NK-92 treated with Interleukin-12 subunit alpha and Interleukin-12 subunit beta, amount 100 ng/mL, for 24 hours (cell line): ENCODE measurements around the gene DIDO1.
"Not testable (repeated sequence)": the region's sequence is repeated elsewhere in the genome, so short reads cannot be mapped to it uniquely, and the experiment has no call there.

Experiments used
- DNase-seq: peaks from one replicate; lab custom pipeline; 2025; lab: John Stamatoyannopoulos, UW

The DIDO1 gene

DNA sequence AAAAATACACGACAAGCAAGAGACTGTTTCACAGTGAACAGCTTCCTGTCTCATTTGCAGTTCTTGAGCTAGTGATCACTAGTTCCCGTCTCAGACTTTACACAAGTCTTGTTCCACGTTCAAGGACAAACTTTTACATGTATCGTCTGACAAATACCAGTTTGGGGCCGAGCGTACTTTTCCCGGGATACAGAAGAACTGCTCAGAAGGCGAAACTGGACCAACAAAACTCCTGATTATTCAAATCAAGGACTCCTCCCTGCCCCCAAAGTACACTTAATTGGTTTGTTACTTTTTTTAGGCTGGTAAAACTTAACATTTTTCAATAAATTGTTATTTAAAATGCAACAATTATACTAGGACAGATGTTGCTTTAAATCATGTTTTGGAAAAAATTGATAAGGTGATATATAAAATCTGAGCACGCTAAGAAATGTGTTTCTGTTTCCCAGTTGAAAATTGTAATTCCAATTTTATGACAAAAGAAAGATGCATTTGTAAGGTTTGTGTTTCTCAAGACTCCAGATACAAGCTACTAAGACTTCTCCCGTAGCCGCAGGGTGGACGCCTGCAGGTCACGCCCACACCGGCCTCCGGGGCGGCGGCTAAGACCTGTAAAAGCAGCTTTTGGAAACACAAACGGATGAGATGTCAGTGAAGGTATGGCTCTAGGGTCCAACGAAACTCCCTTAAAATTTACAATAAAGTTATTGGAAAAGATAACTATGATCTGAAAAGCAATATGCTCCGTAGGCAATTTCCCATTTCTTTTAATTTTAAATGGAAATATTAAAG is 47.9 kb downstream of the DIDO1 start:
- DNase-seq = no peak

GRCh38 chr20:62876902-62877816 is 49.1 kb downstream of the DIDO1 start:
- no peak for DNase-seq

DNA sequence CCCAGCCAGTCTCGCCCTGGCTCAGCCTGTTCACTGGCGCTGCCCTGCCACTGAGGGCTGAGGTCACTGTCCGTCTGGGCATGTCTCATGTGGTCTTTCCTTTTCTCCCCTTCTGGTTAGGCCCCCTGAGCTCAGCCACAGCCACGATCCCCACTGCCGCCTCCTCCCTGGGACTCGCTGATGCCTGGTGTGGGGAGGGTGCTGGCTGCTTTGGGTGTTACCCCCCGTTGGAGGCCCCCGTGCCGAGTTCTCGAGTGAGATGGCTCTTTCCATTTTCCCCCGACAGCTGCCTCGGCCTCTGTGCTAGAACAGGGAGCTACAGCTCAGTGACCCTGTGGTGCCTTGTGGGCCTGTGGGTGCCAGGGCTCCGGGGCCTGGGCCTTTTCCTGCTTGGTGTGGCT is 49.8 kb downstream of the DIDO1 start:
- DNase-seq = no peak

DNA sequence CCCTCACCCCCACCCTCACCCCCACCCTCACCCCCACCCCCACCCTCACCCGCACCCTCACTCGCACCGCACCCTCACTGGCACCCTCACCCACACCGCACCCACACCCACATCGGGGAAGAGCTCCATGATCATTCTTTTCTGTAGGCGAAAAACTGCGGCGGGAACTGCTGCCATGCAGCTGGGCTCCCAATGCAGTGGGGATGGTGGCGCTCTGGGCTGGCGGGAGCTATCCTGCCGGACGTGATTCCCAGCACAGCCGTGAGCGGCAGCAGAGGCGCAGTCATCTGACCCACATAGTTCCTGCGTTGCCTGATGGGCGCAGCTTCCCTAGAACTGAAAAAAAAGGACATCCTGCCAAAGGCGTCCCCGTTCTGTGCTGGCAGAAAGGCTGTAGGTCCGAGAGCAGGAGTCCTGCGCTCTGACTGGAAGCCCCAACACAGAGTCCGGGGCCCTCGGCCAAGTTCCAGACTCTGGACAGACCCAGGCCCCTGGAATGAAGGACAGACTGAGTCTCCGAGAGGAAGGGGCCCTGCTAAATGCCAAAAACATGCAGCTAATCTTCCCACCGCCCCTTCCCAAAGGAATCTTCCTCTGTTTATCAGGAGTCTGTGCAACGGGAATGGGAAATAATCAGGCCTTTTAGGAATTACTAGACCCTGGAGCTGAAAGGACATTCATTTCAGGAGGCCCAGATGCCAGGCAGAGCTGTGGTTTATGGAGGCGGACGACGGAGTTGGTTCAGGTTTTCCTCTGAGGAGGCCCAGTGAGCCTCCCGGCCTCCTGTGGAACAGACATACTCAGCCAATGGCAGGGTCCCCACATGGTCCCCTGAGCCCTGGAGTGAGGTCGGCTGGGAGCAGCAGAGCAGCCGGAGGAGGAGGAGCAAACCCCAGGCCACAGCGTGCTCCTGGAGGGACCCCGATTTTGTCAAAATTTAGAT is 50.6 kb downstream of the DIDO1 start:
- no peak for DNase-seq

DNA sequence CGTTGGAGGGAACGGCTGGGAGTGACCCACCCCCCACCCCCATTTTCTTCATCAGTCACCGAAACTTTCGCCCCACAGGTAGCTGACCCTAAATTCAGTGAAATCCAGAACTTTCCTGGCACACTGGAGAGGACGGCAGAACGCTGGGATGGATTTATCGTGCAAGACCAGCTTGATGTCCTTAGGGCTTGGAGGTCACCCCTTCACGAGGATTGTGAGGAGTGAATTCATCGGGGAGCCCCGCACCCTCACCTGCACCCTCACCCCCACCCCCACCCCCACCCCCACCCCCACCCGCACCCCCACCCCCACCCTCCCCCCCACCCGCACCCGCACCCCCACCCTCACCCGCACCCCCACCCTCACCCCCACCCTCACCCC is 51.4 kb downstream of the DIDO1 start:
- no peak for DNase-seq

GRCh38 chr20:62873681-62874031 is 52.6 kb downstream of the DIDO1 start:
- not testable (repeated sequence) for DNase-seq

DNA sequence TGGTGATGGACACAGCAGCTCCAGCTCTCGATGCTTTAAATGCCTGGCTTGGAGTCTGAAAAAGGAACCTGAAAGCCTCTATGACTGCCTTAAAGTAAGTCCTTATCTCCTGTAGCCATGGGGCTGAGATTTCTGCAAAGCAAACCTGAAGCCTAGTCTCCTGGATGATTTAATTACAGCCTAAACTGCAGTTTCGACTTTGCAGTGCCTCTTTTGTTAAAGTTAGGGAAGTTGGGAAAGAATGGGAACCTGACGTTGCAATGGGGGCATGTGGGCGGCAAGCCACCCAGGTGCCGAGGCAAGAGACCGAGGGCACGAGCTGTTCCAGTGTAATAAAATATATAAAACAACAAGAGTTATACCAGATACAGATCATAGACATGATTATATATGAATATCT is 53.0 kb downstream of the DIDO1 start:
- no peak for DNase-seq

DNA sequence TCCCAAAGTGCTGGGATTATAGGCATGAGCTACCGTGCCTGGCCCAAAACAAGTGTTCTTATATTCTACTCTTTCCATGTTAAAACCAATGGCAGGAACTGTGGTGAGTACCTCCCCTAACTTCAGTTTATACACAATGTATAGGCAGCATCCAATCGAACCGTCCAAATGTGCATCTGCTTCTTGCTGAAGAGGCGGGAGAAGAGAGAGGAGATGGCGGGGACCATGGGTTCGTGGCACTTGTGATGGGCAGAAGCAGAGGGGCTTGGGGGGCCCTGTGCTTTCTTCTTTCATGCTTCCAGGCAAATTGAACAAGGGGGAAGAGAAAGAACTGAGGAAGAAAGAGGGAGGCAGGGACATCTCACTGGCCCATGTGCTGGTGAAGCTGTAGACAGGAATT is 53.4 kb downstream of the DIDO1 start:
- DNase-seq = no peak

GRCh38 chr20:62872184-62872847 is 54.0 kb downstream of the DIDO1 start:
- no peak for DNase-seq

GRCh38 chr20:62864207-62864606 is 62.1 kb downstream of the DIDO1 start:
- DNase-seq = no peak

GRCh38 chr20:62861726-62862336 is 64.5 kb downstream of the DIDO1 start, which contains the start of gene TCFL5:
TCFL5 (minus strand) TSS chr20:62861822; CDS start chr20:62861670, 152 bp downstream.
- DNase-seq = peak; percentile 78

- no peak for DNase-seq
Measured at GRCh38 chr20:62860924-62861691, 65.2 kb downstream of the DIDO1 start.

DNA sequence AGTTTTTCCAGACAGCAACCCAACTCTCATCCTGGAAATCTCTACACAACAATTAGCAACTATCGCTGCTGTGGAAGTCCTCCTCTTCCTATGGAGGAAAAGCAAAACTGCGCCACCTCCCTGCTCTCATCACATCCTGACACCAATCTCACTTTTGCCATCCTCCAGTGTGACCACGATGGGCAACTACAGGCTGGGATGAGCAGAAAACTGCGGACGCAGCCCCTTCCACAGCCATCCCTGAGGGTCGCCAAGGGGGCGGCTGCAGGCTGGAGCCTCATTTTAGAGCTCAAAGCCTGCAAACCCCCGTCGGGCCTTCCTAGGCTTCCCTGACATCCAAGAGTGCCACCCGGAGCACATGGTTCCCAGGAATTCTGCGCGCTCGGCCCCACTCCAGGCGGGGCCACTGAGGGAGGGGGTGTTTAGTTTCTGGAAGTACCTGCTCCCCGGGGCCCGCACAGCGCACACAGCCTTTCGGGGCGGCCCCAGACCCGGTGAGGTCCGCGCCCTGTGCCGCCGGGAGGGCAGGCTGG is 65.8 kb downstream of the DIDO1 start:
- no peak for DNase-seq

DNA sequence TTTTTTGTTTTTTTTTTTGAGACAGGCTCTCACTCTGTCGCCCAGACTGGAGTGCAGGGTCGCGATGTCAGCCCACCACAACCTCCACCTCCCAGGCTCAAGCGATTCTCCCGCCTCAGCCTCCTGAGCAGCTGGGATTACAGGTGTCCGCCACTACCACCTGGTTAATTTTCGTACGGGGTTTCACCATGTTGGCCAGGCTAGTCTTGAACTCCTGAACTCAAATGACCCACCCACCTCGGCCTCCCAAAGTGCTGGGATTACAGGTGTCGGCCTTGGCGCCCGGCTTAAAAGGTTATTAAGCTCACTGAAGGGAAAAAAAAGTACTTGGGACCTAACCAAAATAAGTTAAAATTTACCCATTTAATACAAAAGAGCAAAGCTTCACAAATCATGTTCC is 66.6 kb downstream of the DIDO1 start:
- DNase-seq = no peak

DNA sequence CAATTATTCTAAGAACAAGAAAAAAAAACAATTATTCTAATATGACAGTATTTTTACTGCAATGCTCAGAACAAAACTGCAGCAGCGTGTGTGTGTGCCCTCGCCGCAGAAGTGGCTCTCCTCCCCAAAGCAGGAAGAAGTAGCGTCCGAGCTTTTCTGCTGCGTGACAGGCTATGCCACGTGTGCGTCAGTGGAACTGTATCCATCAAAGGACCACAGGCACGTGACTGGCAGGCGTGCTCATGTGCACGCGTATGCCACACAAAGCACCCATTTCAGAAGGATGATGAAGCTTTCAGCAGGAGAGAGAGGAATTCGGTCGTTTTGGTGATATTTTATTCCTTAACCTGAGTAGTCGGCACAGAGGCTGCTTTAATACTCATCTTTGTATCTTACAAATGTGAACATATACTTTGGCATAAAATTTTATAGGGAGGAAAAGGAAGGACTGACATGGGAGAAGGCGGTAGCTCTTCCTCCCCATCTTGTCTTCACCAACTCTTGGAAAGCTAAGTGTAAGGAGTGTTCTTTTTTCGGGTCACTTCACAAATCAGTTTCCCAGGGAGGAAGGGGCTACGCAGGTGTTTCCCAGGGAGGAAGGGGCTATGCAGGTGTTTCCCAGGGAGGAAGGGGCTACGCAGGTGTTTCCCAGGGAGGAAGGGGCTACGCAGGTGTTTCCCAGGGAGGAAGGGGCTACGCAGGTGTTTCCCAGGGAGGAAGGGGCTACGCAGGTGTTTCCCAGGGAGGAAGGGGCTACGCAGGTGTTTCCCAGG is 68.1 kb downstream of the DIDO1 start:
- DNase-seq = no peak

DNA sequence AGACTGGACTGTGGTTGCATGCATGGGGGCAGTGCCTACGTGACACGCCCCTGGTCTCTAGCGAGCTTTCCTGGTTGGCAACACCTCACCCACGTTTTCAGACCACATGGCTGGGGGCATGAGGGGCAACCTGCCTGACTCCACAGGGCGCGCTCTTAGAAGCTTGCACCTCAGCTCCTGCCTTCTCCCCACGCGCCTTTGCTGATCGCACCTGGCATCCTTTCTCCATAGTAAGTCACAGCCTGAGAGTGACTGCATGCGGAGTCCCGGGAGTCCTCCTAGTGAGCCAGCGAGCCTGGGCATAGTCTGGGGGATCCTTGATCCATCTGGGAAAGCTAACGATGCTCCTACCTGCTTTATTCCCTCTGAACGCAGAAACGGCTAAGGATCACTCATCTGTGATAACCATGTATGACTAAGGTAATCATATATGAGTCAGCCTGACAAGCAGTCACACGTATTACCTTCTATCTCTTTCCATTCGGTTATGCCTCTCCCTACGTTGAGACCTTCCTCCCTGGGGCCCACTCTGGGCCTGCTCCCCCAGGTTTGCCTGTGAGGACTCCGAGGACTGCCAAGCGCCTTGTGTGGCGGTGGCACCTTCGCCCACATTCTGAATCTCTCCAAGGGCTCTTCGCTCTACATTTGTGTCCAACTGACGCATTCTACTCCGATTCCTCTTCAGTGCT is 69.2 kb downstream of the DIDO1 start:
- no peak for DNase-seq

- DNase-seq = no peak
Measured at GRCh38 chr20:62855120-62855519, 71.2 kb downstream of the DIDO1 start.

DNA sequence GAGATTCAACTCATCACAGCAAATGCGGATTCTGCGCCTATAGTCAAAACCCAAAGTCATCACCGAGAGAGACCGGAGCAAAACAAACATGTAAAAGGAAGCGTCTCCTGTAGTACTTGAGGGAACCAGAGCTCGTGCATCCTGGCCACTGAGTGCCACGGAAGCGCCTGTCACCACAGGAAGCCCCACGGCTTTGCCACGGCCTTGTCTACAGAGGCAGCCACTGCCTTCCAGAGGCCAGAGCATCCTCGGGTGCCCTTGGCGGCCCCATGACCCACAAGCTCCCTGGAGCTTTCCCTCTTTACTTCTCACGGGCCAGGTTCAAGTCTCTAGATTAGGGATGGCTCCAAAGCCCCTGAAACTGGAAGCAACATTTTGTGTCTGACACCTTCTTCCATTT is 72.2 kb downstream of the DIDO1 start:
- DNase-seq = no peak

- DNase-seq = not testable (repeated sequence)
Measured at GRCh38 chr20:62853304-62853703, 73.0 kb downstream of the DIDO1 start.
